GM12872 (cell line): ENCODE results near the gene P2RY6.

ENCODE experiments used
- TF ChIP-seq, protein P1 (sequence below): IDR thresholded peaks from 3 replicates; pipeline ENCODE4 v1.5.1; 2011; ENCODE audit warnings: low read depth, mild to moderate bottlenecking, low read length, moderate library complexity; ENCODE audit not compliant: insufficient read depth

Gene P2RY6

DNA sequence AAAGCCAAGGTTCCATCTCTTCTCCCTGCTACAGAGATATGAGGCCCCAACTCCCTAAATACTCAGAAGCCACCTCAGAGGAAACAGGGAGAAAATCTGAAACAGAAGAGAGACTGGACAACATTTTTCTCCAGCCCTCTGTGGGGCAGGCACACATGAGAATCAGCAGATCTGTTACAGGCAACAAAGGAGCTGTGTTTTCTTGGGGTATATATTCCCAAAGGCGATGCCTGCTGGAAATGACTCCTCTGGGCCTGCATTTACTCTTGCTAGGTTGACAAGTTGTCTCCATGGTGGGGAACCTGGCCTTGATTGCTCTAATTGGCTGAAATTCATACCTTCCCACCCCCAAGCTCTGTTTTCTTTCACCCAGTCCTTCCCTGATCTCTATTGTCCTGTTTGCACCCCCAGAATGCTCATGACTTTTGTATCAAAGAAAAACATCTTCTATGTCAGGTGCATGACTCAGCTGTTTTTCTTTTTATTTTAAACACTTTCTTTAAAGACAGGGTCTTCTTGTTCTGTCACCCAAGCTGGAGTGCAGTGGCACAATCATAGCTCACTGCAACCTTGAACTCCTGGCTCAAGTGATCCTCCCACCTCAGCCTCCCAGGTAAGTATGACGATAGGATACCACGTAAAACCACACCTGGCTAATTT, 23.5 kb upstream of the P2RY6 start:
- TF ChIP-seq, protein P1, sequence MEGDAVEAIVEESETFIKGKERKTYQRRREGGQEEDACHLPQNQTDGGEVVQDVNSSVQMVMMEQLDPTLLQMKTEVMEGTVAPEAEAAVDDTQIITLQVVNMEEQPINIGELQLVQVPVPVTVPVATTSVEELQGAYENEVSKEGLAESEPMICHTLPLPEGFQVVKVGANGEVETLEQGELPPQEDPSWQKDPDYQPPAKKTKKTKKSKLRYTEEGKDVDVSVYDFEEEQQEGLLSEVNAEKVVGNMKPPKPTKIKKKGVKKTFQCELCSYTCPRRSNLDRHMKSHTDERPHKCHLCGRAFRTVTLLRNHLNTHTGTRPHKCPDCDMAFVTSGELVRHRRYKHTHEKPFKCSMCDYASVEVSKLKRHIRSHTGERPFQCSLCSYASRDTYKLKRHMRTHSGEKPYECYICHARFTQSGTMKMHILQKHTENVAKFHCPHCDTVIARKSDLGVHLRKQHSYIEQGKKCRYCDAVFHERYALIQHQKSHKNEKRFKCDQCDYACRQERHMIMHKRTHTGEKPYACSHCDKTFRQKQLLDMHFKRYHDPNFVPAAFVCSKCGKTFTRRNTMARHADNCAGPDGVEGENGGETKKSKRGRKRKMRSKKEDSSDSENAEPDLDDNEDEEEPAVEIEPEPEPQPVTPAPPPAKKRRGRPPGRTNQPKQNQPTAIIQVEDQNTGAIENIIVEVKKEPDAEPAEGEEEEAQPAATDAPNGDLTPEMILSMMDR, result no peak

DNA sequence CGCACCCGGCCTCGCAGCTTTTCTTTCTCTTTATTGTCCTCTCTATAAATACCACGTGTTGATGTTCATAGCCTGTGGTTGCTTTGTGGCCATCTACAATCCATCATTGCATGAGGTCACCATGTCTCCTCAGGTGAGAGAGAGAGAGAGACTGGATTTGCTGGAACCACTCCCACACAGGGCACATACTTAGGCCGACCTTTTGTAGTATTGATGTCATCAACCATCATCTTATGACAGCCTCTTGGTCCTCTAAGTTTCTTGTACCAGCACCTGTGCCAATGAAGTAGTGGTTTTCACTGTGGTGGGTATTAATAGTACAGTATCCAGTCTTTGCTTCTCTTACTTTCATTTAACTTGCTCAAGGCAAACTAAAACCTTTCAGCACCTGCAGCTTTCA, 22.8 kb upstream of the P2RY6 start:
- TF ChIP-seq, protein P1, result no peak

DNA sequence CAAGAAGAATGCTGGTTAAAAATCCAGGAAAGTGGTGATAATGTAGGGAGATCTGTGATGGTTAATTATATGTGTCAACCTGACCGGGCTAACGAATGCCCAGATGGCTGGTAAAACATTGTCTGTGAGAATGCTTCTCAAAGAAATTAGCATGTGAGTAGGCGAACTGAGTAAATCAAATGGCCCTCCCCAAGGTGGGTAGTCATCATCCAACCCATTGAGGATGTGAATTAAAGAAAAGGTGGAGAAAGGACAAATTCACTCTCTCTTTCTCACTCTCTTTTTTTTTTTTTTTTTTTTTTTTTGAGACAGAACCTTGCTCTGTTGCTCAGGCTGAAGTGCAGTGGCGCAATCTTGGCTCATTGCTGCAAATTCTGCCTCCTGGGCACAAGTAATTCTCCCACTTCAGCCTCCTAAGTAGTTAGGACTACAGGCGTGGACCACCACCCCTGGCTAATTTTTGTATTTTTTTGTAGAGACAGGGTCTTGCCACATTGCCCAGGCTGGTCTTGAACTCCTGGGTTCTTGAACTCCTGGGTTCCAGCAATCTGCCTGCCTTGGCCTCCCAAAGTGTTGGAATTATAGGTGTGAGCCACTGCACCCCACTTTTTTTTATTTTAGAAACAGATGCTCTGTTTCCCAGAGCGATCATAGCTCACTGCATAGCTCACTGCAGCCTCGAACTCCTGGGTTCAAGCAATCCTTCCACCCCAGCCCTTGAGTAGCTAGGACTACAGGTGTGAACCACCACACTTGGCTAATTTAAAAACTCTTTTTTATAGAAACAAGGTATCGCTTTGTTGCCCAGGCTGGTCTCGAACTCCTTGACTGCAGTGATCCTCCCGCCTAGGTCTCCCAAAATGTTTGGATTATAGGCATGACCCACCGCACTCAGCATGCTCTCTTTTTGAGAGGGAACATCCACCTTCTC, 22.0 kb upstream of the P2RY6 start:
- TF ChIP-seq, protein P1, result no peak

DNA sequence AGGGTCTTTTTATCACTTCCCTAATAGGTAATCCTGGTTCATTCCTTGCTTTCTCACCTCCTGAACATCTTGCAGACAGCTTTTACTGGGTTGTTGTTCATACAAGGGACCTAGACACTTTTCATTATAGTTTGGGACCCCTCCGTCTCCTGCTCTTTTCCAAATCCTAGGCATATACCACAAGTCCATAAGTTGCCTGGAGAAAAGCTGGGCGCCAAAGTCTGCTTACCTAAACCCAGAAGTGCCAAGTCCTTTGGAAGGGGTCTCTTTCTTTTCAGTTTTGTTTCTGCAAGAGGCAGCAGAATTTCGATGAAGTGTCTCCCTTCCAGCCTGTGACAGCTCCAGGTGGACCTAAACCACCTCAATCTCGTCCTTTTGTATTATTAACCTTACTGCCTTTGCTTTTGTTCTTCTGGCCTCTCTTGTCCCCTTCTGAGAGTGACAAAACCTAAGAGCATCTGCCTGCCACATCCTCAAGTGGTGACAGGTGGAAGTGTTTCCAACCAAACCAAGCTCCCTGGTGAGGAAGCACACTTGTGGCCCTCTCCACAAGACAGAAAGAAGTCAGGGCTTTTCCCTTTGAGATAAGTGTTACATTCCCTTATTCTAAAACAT, 19.5 kb upstream of the P2RY6 start:
- TF ChIP-seq, protein P1, result peak; percentile 53

DNA sequence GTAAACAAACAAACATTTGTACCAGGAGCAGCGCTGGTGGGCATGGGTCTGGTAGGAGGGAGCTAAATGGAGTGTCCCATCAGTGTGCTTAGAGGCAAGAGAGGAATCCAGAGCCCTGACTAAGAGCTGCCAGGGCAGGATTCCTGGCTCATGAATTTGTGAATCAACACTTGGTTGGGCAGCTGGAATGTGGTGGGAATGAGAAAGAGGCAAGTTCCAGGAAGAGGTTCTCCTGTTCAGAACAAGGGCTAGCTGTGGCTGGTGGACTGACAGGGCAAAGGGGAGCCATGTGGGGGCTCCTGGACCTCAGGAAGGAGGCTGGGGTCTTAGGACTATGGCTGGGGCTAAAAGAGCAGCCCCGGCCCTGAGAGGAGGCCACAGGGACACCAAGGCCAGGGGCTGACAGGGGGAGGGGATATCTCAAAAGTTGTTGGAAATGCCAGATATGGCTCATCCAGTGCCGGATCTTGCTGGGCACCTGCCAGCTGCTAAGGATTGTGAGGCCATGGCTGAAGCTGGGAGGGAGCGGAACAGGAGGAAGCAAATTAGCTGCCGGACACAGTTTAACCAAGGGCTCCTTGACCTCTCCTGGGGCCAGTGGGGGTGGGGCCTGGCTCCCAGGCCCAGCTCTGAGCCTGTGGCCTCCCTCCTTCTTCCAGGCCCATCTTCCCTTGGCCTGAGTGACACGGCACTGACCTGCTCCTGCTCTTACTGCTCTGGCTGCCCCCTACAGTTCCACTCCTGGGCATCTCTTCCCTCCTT, 14.6 kb upstream of the P2RY6 start:
- TF ChIP-seq, protein P1, result no peak

DNA sequence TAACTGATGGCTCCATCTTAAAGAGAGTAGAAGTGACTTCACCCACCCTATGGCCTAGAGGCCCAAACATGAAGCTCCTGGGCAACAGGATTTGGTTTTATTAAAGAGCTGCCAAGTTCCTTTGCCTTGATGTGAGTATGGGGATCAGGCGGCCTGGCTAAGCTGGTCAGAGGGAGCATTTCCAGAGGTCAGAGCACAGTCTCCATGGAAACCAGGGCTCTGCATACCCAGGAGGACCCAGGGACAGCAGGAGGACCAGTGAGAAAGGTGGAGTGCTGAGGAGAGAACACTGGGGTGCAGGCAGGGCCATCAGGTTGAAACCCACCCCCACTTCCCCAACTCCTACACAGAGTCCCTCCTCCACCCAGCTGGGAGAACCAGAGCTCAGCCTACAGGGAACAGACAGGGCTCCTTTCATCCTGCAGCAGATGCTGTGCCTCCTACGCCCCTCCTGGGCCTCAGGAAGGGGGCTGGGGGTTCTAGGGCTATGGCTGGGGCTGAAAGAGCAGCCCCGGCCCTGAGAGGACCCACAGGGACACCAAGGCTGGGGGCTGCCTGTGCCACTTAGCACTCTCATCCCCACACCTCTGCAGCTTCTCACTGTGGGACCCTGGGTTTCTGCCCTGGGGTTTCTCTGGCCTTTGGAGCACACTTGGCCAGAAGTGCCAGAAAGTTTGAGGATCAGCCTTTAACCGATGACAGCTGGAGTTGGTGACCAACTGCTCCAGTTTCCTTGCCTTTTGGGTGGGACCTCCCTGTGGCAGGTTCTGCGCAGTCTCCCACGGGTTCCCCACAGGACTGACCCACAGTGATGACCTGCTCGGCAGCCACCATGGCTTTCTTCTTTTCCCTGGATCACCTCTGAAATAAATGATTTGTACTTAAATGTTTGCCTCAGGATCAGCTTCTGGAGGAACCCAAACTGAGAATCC, 13.8 kb upstream of the P2RY6 start:
- TF ChIP-seq, protein P1, result no peak
